Thymus (tissue), 11 donors: ENCODE measurements around the gene ZFYVE19. TPM values are rescaled to one million over a fixed set of nuclear protein-coding genes. Genes with fewer than 3 reads are reported as not detected.

ENCODE experiments used
- DNase-seq, 9 donors: peaks; one replicate each; pipeline ENCODE4 v3.0.0-alpha.2; 2013; ENCODE audit warnings: low spot score in 9 of 9, low read depth in 6 of 9, missing footprints in 1 of 9
- H3K27ac ChIP-seq, 2 donors: one replicate each; pipeline ENCODE4 v1.5.1; 2013; ENCODE audit warnings: control low read depth in 1 of 2, low read depth in 1 of 2, low read length in 1 of 2, mild to moderate bottlenecking in 1 of 2, moderate library complexity in 1 of 2
- H3K27me3 ChIP-seq, 2 donors: one replicate each; pipeline ENCODE4 v1.5.1; 2013; ENCODE audit warnings: low read length in 1 of 2; ENCODE audit not compliant: control insufficient read depth in 2 of 2, insufficient read depth in 1 of 2
- H3K36me3 ChIP-seq, 2 donors: one replicate each; pipeline ENCODE4 v1.5.1; 2013; ENCODE audit warnings: low read length in 1 of 2, mild to moderate bottlenecking in 1 of 2, moderate library complexity in 1 of 2; ENCODE audit not compliant: control insufficient read depth in 2 of 2, insufficient read depth in 2 of 2
- H3K4me1 ChIP-seq, 2 donors: one replicate each; pipeline ENCODE4 v1.5.1; 2013; ENCODE audit warnings: low read length in 2 of 2; ENCODE audit not compliant: control insufficient read depth in 2 of 2, insufficient read depth in 2 of 2
- H3K4me3 ChIP-seq, 2 donors: one replicate each; pipeline ENCODE4 v1.5.1; 2013; ENCODE audit warnings: low read length in 2 of 2, control low read depth in 1 of 2, mild to moderate bottlenecking in 1 of 2
- H3K9me3 ChIP-seq, 2 donors: one replicate each; pipeline ENCODE4 v1.5.1; 2013; ENCODE audit warnings: low read length in 1 of 2, mild to moderate bottlenecking in 1 of 2; ENCODE audit not compliant: control insufficient read depth in 2 of 2, insufficient read depth in 1 of 2
- WGBS: extraction: QIAGEN DNeasy Blood & Tissue Kit; methylation state at CpG from one replicate; pipeline ENCODE4 v1.1.7; 2013; 5-methylcytosine and 5-hydroxymethylcytosine counted together
- polyA plus RNA-seq: library from polyadenylated mRNA; stranded (reverse); fragments of 200-250 nt; gene quantifications from one replicate; pipeline ENCODE4 v1.2.3, GENCODE V29; 2013
- total RNA-seq: library from RNA; stranded (reverse); fragments of 120-200 nt; gene quantifications from one replicate; pipeline ENCODE4 v1.2.4, GENCODE V29; 2013
- donor health status: healthy.

ZFYVE19 gene
- total and polyA plus RNA-seq, 2 donors: 16.9 to 43.5 TPM

- no peak overlapping the region for H3K27ac ChIP-seq
- H3K4me3 ChIP-seq: no peak overlapping the region
- WGBS: 98% methylated on average over 1 of the region's 1 CpG
- no peak for DNase-seq
- peaks cover 3 to 19% of the 10 kb centered on the region in 2 donors for H3K4me1 ChIP-seq
- no peaks in the 10 kb centered on the region for H3K9me3 ChIP-seq
- H3K36me3 ChIP-seq: peaks cover 3 to 5% of the 10 kb centered on the region in 2 donors
- H3K27me3 ChIP-seq: no peaks in the 10 kb centered on the region
These were observed 3.2 kb upstream of the ZFYVE19 start for GRCh38 chr15:40803688-40804087.

- DNase-seq: no peak
- Histone ChIP-seq H3K4me1 (peaks cover 3 to 27% of the 10 kb centered on the region in 2 donors), H3K27me3 (no peaks in the 10 kb centered on the region), H3K4me3 (peak overlapping the region; percentile 61 to 81), H3K9me3 (no peaks in the 10 kb centered on the region), H3K27ac (peak overlapping the region; percentile 83 to 96), H3K36me3 (peaks cover 14 to 18% of the 10 kb centered on the region in 2 donors)
- 3% methylated on average over 2 of the region's 2 CpGs for WGBS
These were observed 239 bp upstream of the ZFYVE19 start for GRCh38 chr15:40806672-40807027.

GRCh38 chr15:40807888-40808461, 1.1 kb downstream of the ZFYVE19 start:
- DNase-seq: peak in 1 of 9 donors; percentile 6
- 10% methylated on average over 19 of the region's 19 CpGs for WGBS
- Histone ChIP-seq H3K27ac (peak overlapping the region in 1 of 2 donors; percentile 12), H3K4me1 (peaks cover 3 to 27% of the 10 kb centered on the region in 2 donors), H3K36me3 (peaks cover 14 to 23% of the 10 kb centered on the region in 2 donors), H3K27me3 (no peaks in the 10 kb centered on the region), H3K4me3 (peak overlapping the region; percentile 61 to 81), H3K9me3 (no peaks in the 10 kb centered on the region)

GRCh38 chr15:40808861-40809450, 2.1 kb downstream of the ZFYVE19 start:
- H3K27me3 ChIP-seq: no peaks in the 10 kb centered on the region
- no peaks in the 10 kb centered on the region for H3K9me3 ChIP-seq
- no peak for DNase-seq
- no peak overlapping the region for H3K4me3 ChIP-seq
- WGBS: 97% methylated on average over 8 of the region's 8 CpGs
- H3K36me3 ChIP-seq: peaks cover 23 to 33% of the 10 kb centered on the region in 2 donors
- H3K4me1 ChIP-seq: peaks cover 3 to 27% of the 10 kb centered on the region in 2 donors
- no peak overlapping the region for H3K27ac ChIP-seq

- DNase-seq: no peak
- Histone ChIP-seq H3K4me1 (peaks cover 3 to 15% of the 10 kb centered on the region in 2 donors), H3K27ac (no peak overlapping the region), H3K9me3 (no peaks in the 10 kb centered on the region), H3K36me3 (peaks cover 29 to 40% of the 10 kb centered on the region in 2 donors), H3K27me3 (no peaks in the 10 kb centered on the region), H3K4me3 (no peak overlapping the region)
- 99% methylated on average over 12 of the region's 12 CpGs for WGBS
These were observed 6.0 kb downstream of the ZFYVE19 start for GRCh38 chr15:40812721-40813425.

- Histone ChIP-seq H3K27ac (no peak overlapping the region), H3K9me3 (no peaks in the 10 kb centered on the region), H3K4me3 (no peak overlapping the region), H3K27me3 (no peaks in the 10 kb centered on the region), H3K36me3 (peaks cover 21 to 31% of the 10 kb centered on the region in 2 donors), H3K4me1 (no peaks in the 10 kb centered on the region)
- DNase-seq: no peak
- 96% methylated on average over 4 of the region's 4 CpGs for WGBS
These were observed 8.3 kb downstream of the ZFYVE19 start for GRCh38 chr15:40815042-40815698.

- no peak for DNase-seq
- Histone ChIP-seq H3K36me3 (peaks cover 5 to 6% of the 10 kb centered on the region in 2 donors), H3K4me3 (no peak overlapping the region), H3K4me1 (no peaks in the 10 kb centered on the region), H3K9me3 (no peaks in the 10 kb centered on the region), H3K27me3 (no peaks in the 10 kb centered on the region), H3K27ac (no peak overlapping the region)
- WGBS: 95% methylated on average over 7 of the region's 7 CpGs
These were observed 12.2 kb downstream of the ZFYVE19 start for GRCh38 chr15:40819048-40819447.

- Histone ChIP-seq H3K4me3 (no peak overlapping the region), H3K4me1 (no peaks in the 10 kb centered on the region), H3K27me3 (no peaks in the 10 kb centered on the region), H3K27ac (no peak overlapping the region), H3K36me3 (no peaks in the 10 kb centered on the region), H3K9me3 (no peaks in the 10 kb centered on the region)
- 98% methylated on average over 2 of the region's 2 CpGs for WGBS
- DNase-seq: no peak
These were observed 14.3 kb downstream of the ZFYVE19 start for GRCh38 chr15:40821195-40821594.
